Measurements from ENCODE around the gene CST9. TPM values are rescaled to one million over a fixed set of nuclear protein-coding genes. Genes with fewer than 3 reads are reported as not detected.

The CST9 gene
- polyA plus RNA-seq, 1 experiment, result not detected

GRCh38 chr20:23640671-23641667 lies 35.3 kb upstream of the CST9 start:
- TF ChIP-seq, protein P1, sequence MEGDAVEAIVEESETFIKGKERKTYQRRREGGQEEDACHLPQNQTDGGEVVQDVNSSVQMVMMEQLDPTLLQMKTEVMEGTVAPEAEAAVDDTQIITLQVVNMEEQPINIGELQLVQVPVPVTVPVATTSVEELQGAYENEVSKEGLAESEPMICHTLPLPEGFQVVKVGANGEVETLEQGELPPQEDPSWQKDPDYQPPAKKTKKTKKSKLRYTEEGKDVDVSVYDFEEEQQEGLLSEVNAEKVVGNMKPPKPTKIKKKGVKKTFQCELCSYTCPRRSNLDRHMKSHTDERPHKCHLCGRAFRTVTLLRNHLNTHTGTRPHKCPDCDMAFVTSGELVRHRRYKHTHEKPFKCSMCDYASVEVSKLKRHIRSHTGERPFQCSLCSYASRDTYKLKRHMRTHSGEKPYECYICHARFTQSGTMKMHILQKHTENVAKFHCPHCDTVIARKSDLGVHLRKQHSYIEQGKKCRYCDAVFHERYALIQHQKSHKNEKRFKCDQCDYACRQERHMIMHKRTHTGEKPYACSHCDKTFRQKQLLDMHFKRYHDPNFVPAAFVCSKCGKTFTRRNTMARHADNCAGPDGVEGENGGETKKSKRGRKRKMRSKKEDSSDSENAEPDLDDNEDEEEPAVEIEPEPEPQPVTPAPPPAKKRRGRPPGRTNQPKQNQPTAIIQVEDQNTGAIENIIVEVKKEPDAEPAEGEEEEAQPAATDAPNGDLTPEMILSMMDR (IDR thresholded peaks at IDR 0.05; ENCODE audit: insufficient read depth, low read depth, low read length), result no peak
- Histone ChIP-seq H3K27me3 (ENCODE audit: control insufficient read depth, insufficient read depth, low read length) (no peaks in the 10 kb centered on the region), H3K36me3 (ENCODE audit: control insufficient read depth, insufficient read depth, low read length) (no peaks in the 10 kb centered on the region), H3K4me3 (ENCODE audit: low read depth, low read length) (no peak overlapping the region)
- no peak for DNase-seq (ENCODE audit: low read depth)
- ChIA-PET CTCF (interaction anchor here (0.6 kb wide), 1 partner anchor 199 kb away, joined by 3 read pairs; no protein-coding TSS in a partner anchor), POLR2A (no interaction called here)

GRCh38 chr20:23640018-23640601 lies 34.4 kb upstream of the CST9 start:
- Histone ChIP-seq H3K36me3 (ENCODE audit: control insufficient read depth, insufficient read depth, low read length) (no peaks in the 10 kb centered on the region), H3K27me3 (ENCODE audit: control insufficient read depth, insufficient read depth, low read length) (no peaks in the 10 kb centered on the region), H3K4me3 (ENCODE audit: low read depth, low read length) (no peak overlapping the region)
- no peak for DNase-seq (ENCODE audit: low read depth)
- TF ChIP-seq, protein P1 (IDR thresholded peaks at IDR 0.05; ENCODE audit: insufficient read depth, low read depth, low read length), result no peak
- CTCF ChIA-PET, result no interaction called here
- POLR2A ChIA-PET, result no interaction called here

- H3K4me3 ChIP-seq (ENCODE audit: low read depth, low read length), result no peak overlapping the region
- ChIA-PET CTCF (no interaction called here), POLR2A (no interaction called here)
- TF ChIP-seq, protein P1 (IDR thresholded peaks at IDR 0.05; ENCODE audit: insufficient read depth, low read depth, low read length), result no peak
- H3K27me3 ChIP-seq (ENCODE audit: control insufficient read depth, insufficient read depth, low read length), result no peaks in the 10 kb centered on the region
- DNase-seq (ENCODE audit: low read depth), result no peak
- H3K36me3 ChIP-seq (ENCODE audit: control insufficient read depth, insufficient read depth, low read length), result no peaks in the 10 kb centered on the region
These were observed 33.8 kb upstream of the CST9 start for GRCh38 chr20:23639490-23639958.

- no peak for DNase-seq (ENCODE audit: low read depth)
- ChIA-PET POLR2A (no interaction called here), CTCF (interaction anchor here (1.0 kb wide), 1 partner anchor 30 kb away, joined by 4 read pairs; no protein-coding TSS in a partner anchor)
- Histone ChIP-seq H3K36me3 (ENCODE audit: control insufficient read depth, insufficient read depth, low read length) (peaks cover 4% of the 10 kb centered on the region; the same call in 1 of the 2 replicates), H3K4me3 (ENCODE audit: low read depth, low read length) (no peak overlapping the region; the same call in 1 of the 2 replicates), H3K27me3 (ENCODE audit: control insufficient read depth, insufficient read depth, low read length) (no peaks in the 10 kb centered on the region)
- TF ChIP-seq, protein P1 (IDR thresholded peaks at IDR 0.05; ENCODE audit: insufficient read depth, low read depth, low read length), result no peak
These were observed 32.6 kb upstream of the CST9 start for GRCh38 chr20:23638309-23638708.

All from BJ (cell line).